Activated naive CD8-positive, alpha-beta T cell treated with anti-CD3 and anti-CD28 coated beads, Interleukin-2, amount 50 U/mL, for 24 hours (primary cell): ENCODE measurements around the gene RERE.

Source experiments
- ATAC-seq: fragments of 150-1000 bp; cut with Tn5 transposase; one replicate; pipeline ENCODE4 v1.10.0; 2021
- DNase-seq: peaks from one replicate; pipeline ENCODE4 v3.0.0; 2021
- H3K27ac Mint-ChIP-seq: one replicate; pipeline ENCODE4 v1.8.0; 2021; ENCODE audit warnings: mild to moderate bottlenecking, mixed read lengths
- H3K27me3 Mint-ChIP-seq: one replicate; pipeline ENCODE4 v1.8.0; 2021; ENCODE audit warnings: mixed read lengths
- H3K36me3 Mint-ChIP-seq: one replicate; pipeline ENCODE4 v1.8.0; 2021; ENCODE audit warnings: low read depth, mixed read lengths
- H3K4me1 Mint-ChIP-seq: one replicate; pipeline ENCODE4 v1.8.0; 2021; ENCODE audit warnings: mixed read lengths
- H3K4me3 Mint-ChIP-seq: one replicate; pipeline ENCODE4 v1.8.0; 2021; ENCODE audit warnings: mild to moderate bottlenecking, moderate library complexity, mixed read lengths
- H3K9me3 Mint-ChIP-seq: one replicate; pipeline ENCODE4 v1.8.0; 2021; ENCODE audit warnings: mixed read lengths

The RERE gene

GRCh38 chr1:8714173-8714572 is 103.3 kb downstream of the RERE start:
- ATAC-seq (no peak), DNase-seq (no peak)
- no peak overlapping the region for H3K4me3 Mint-ChIP-seq
- H3K9me3 Mint-ChIP-seq, result no peaks in the 10 kb centered on the region
- H3K27ac Mint-ChIP-seq, result peak overlapping the region; percentile 52
- peaks cover 2% of the 10 kb centered on the region for H3K27me3 Mint-ChIP-seq
- no peaks in the 10 kb centered on the region for H3K36me3 Mint-ChIP-seq
- H3K4me1 Mint-ChIP-seq, result peaks cover 35% of the 10 kb centered on the region

DNA sequence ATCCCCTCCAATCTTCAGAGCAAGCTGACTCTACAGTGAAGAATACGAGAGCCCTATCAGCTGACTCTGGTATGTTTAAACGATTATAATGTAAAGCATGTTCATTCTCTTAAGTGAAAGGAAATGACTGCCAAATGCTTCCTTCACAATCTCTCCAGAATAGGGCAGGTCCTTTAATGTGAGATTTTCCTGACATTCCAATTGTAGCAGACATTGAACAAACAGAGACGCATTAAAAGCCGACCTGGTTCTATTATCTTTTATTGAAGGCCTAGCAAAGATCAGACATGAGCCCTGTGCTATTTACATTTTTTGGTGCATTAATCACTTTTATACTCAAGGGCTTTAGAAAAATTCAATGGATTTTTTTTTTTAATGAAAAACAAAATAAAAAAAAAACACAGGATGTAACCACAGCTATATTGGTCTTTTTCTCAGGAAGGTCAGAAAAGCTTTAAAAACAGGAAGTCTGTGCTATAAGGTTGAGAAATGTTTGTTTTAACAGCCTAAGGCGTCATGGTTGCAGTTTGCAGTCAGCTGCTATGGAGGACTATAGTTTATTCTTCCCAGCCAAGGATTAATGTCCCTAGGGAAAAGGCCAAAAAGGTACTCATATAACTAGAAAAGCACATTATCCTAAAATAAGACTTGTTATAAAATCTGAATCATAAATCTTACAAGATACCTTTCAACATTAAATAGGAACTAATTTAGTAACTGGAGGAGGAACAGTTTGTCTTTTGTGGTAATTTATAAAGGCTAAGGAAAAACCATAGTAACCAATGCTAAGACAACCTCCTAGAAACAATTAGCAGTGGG is 104.8 kb downstream of the RERE start:
- DNase-seq, result no peak
- Mint-ChIP-seq H3K9me3 (peaks cover 4% of the 10 kb centered on the region), H3K4me1 (peaks cover 30% of the 10 kb centered on the region), H3K27ac (peak overlapping the region; percentile 59), H3K4me3 (peak overlapping the region; percentile 16), H3K36me3 (peaks cover 3% of the 10 kb centered on the region), H3K27me3 (peaks cover 5% of the 10 kb centered on the region)
- no peak for ATAC-seq

- ATAC-seq, result no peak
Observed at GRCh38 chr1:8711873-8712412, 105.5 kb downstream of the RERE start.

DNA sequence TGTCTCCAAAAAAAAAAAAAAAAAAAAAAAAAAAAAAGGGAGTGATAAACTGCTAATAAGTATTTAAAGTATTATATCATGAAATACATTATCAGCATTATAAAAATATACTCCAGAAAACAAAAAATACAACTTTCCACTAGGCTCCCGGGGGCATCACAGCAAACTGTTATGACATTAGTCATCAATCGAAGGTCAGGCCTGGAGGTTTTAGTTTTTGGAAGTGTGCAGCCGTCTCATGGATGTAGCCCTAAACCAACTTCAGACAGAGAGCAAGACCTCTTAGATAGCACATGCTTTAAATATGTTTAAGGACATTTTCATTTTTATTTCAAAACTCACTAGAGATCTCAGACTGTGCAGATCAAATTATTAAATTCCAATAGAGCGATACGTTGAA is 106.3 kb downstream of the RERE start:
- H3K4me3 Mint-ChIP-seq, result no peak overlapping the region
- peaks cover 13% of the 10 kb centered on the region for H3K27me3 Mint-ChIP-seq
- peaks cover 4% of the 10 kb centered on the region for H3K9me3 Mint-ChIP-seq
- peak overlapping the region; percentile 25 for H3K27ac Mint-ChIP-seq
- H3K36me3 Mint-ChIP-seq, result peaks cover 3% of the 10 kb centered on the region
- H3K4me1 Mint-ChIP-seq, result peaks cover 28% of the 10 kb centered on the region
- DNase-seq (no peak), ATAC-seq (no peak)

More at GRCh38 chr1:8711873-8712412, 105.5 kb downstream of the RERE start:
- H3K27ac Mint-ChIP-seq, result peak overlapping the region; percentile 52
- H3K27me3 Mint-ChIP-seq, result peaks cover 8% of the 10 kb centered on the region
- H3K4me1 Mint-ChIP-seq, result peaks cover 30% of the 10 kb centered on the region
- no peak for DNase-seq
- peaks cover 4% of the 10 kb centered on the region for H3K9me3 Mint-ChIP-seq
- H3K4me3 Mint-ChIP-seq, result peak overlapping the region; percentile 16
- peaks cover 3% of the 10 kb centered on the region for H3K36me3 Mint-ChIP-seq

GRCh38 chr1:8708259-8708658 is 109.2 kb downstream of the RERE start:
- peaks cover 3% of the 10 kb centered on the region for H3K36me3 Mint-ChIP-seq
- peaks cover 4% of the 10 kb centered on the region for H3K9me3 Mint-ChIP-seq
- ATAC-seq, result no peak
- no peak for DNase-seq
- peaks cover 33% of the 10 kb centered on the region for H3K27me3 Mint-ChIP-seq
- no peak overlapping the region for H3K4me3 Mint-ChIP-seq
- no peak overlapping the region for H3K27ac Mint-ChIP-seq
- peaks cover 28% of the 10 kb centered on the region for H3K4me1 Mint-ChIP-seq

DNA sequence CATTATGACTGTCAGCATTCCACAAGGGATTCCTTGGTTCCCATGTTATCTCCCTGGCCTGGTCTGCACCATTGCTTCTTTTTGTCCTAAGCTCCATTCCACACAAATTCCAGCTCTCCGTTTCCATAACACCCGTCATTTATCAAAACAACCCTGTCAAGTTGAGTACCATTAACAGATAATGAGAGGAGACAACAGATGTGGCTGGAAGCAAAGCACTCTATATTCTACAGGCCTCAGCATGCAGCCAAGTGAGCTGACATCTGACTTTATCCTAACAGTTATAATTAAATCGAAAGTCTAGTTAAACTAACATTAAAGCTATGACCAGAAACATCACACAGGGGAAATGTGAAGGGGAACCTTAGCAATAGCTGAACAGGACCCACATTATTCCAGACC is 110.4 kb downstream of the RERE start:
- H3K27me3 Mint-ChIP-seq, result peaks cover 33% of the 10 kb centered on the region

GRCh38 chr1:8706291-8706690 is 111.1 kb downstream of the RERE start:
- ATAC-seq (no peak), DNase-seq (no peak)
- Mint-ChIP-seq H3K27ac (no peak overlapping the region), H3K36me3 (peaks cover 3% of the 10 kb centered on the region), H3K4me1 (peaks cover 24% of the 10 kb centered on the region), H3K27me3 (peaks cover 32% of the 10 kb centered on the region), H3K4me3 (no peak overlapping the region), H3K9me3 (peaks cover 4% of the 10 kb centered on the region)

More for the DNA sequence above, 110.4 kb downstream of the RERE start:
- Mint-ChIP-seq H3K9me3 (peaks cover 4% of the 10 kb centered on the region), H3K4me1 (peaks cover 23% of the 10 kb centered on the region), H3K4me3 (no peak overlapping the region), H3K27ac (no peak overlapping the region), H3K36me3 (peaks cover 3% of the 10 kb centered on the region)
- DNase-seq (no peak), ATAC-seq (no peak)

GRCh38 chr1:8704866-8705506 is 112.5 kb downstream of the RERE start:
- Mint-ChIP-seq H3K4me3 (no peak overlapping the region), H3K27ac (no peak overlapping the region), H3K9me3 (peaks cover 4% of the 10 kb centered on the region), H3K36me3 (peaks cover 6% of the 10 kb centered on the region), H3K4me1 (peaks cover 34% of the 10 kb centered on the region), H3K27me3 (peaks cover 33% of the 10 kb centered on the region)
- DNase-seq, result no peak
- ATAC-seq, result no peak

- ATAC-seq (peak; percentile 70), DNase-seq (peak; percentile 81)
- peaks cover 5% of the 10 kb centered on the region for H3K36me3 Mint-ChIP-seq
- peaks cover 42% of the 10 kb centered on the region for H3K4me1 Mint-ChIP-seq
- H3K4me3 Mint-ChIP-seq, result peak overlapping the region; percentile 89
- H3K27me3 Mint-ChIP-seq, result peaks cover 30% of the 10 kb centered on the region
- peak overlapping the region; percentile 90 for H3K27ac Mint-ChIP-seq
- H3K9me3 Mint-ChIP-seq, result no peaks in the 10 kb centered on the region
Observed at GRCh38 chr1:8702850-8703810, 114.3 kb downstream of the RERE start.

- Mint-ChIP-seq H3K9me3 (no peaks in the 10 kb centered on the region), H3K27ac (peak overlapping the region; percentile 90), H3K4me1 (peaks cover 43% of the 10 kb centered on the region), H3K36me3 (peaks cover 5% of the 10 kb centered on the region), H3K4me3 (peak overlapping the region; percentile 89), H3K27me3 (peaks cover 30% of the 10 kb centered on the region)
- no peak for DNase-seq
- no peak for ATAC-seq
Observed at GRCh38 chr1:8702472-8702849, 115.0 kb downstream of the RERE start.

DNA sequence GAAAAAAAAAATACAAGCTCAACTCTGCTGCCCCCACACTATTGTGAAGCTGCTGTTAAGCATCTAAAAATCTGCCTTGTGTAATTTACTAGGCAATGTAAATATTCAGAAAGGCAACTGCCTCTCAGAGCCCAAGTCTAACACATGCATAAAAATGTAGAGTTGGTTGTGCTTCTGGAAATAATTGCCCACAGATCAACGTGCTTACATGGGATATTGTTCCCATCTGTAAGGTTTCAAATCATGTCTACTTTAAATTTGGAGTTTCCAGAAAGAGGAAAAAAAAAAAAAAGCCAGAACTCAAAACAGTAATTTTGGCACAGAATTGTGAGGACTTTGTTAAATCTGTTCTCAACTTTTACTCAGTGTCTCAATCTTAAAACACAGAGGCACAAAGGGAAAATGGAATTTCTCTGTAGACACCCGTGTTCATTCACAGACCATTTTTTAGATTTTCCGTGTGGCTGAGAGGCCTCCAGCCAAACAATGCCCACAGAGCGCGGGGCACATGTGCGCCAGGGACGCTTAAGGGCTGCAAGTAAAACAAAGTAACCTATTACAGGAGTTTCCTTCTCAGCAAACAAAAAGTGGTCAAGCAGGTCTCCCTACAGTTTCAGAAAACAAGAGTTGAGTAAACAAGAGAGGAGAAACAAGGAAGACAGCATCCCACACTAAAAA is 115.5 kb downstream of the RERE start:
- peak; percentile 37 for DNase-seq

GRCh38 chr1:8699679-8700078 is 117.8 kb downstream of the RERE start:
- DNase-seq (no peak), ATAC-seq (no peak)
- Mint-ChIP-seq H3K36me3 (peaks cover 5% of the 10 kb centered on the region), H3K4me1 (peaks cover 49% of the 10 kb centered on the region), H3K4me3 (no peak overlapping the region), H3K27me3 (peaks cover 13% of the 10 kb centered on the region), H3K9me3 (no peaks in the 10 kb centered on the region), H3K27ac (no peak overlapping the region)

More for the DNA sequence above, 115.5 kb downstream of the RERE start:
- H3K4me1 Mint-ChIP-seq, result peaks cover 44% of the 10 kb centered on the region
- peak overlapping the region; percentile 89 for H3K4me3 Mint-ChIP-seq
- H3K27ac Mint-ChIP-seq, result peak overlapping the region; percentile 90
- H3K27me3 Mint-ChIP-seq, result peaks cover 27% of the 10 kb centered on the region
- peaks cover 5% of the 10 kb centered on the region for H3K36me3 Mint-ChIP-seq
- no peaks in the 10 kb centered on the region for H3K9me3 Mint-ChIP-seq
- no peak for ATAC-seq

DNA sequence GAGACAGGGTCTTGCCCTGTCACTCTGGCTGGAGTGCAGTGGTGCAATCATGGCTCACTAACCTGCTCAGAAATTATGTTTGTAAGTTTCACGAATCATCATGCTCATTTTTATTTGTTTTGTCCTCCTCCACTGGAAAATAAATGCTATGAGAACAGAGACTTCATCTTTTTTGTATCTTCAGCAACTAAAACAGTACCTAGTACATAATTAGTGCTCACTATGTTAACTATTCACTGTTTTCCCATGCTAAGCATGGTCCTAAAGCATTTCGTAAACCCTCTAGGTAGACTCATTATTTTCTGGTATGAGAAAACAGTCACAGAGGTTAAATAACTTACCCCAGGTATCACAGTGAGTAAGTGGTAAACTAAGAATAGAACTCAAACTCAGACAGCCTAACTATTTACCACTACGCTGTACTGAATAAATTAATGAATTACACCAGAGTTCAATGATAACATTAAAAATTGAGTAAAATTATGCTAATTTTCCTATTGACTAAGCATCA is 118.4 kb downstream of the RERE start:
- Mint-ChIP-seq H3K27ac (no peak overlapping the region), H3K4me3 (no peak overlapping the region), H3K4me1 (peaks cover 50% of the 10 kb centered on the region), H3K9me3 (no peaks in the 10 kb centered on the region), H3K36me3 (peaks cover 5% of the 10 kb centered on the region), H3K27me3 (peaks cover 8% of the 10 kb centered on the region)
- DNase-seq (no peak), ATAC-seq (no peak)
